GM12892 (cell line): Measurements from ENCODE around the gene TBX20.

Experiments used
- DNase-seq: peaks from one replicate; pipeline ENCODE4 v3.0.0; 2011; ENCODE audit not compliant: insufficient read length
- FAIRE-seq: peaks from 2 replicates; lab custom pipeline; 2011; peaks lifted over from hg19 to GRCh38; lab: Jason Lieb, UNC
- POLR2A ChIP-seq: IDR thresholded peaks from 2 replicates; pipeline ENCODE4 v1.6.1; 2011; ENCODE audit warnings: low read depth, low read length, control low read depth
- POLR2AphosphoS5 ChIP-seq: IDR thresholded peaks from 2 replicates; pipeline ENCODE4 v1.6.1; 2011; ENCODE audit warnings: low read depth, low read length, control low read depth
- TAF1 ChIP-seq: IDR thresholded peaks from 2 replicates; pipeline ENCODE4 v1.6.1; 2011; ENCODE audit warnings: low read depth, mild to moderate bottlenecking, control low read depth, low read length, borderline replicate concordance

The TBX20 gene

GRCh38 chr7:35261476-35262285 lies 7.8 kb upstream of the TBX20 start:
- FAIRE-seq = no peak
- DNase-seq = no peak
- no peak for TF ChIP-seq TAF1
- no peak for TF ChIP-seq POLR2A
- TF ChIP-seq POLR2AphosphoS5 = no peak

GRCh38 chr7:35261041-35261440 lies 7.1 kb upstream of the TBX20 start:
- FAIRE-seq (no peak), DNase-seq (no peak)

GRCh38 chr7:35260246-35260645 lies 6.3 kb upstream of the TBX20 start:
- DNase-seq = no peak
- TF ChIP-seq TAF1 = no peak
- TF ChIP-seq POLR2AphosphoS5 = no peak
- TF ChIP-seq POLR2A = no peak

More at GRCh38 chr7:35261041-35261440, 7.1 kb upstream of the TBX20 start:
- TF ChIP-seq POLR2AphosphoS5 = no peak
- TF ChIP-seq TAF1 = no peak
- TF ChIP-seq POLR2A = no peak

GRCh38 chr7:35259523-35259908 lies 5.6 kb upstream of the TBX20 start:
- no peak for DNase-seq
- no peak for TF ChIP-seq POLR2A
- TF ChIP-seq POLR2AphosphoS5 = no peak
- no peak for TF ChIP-seq TAF1
- no peak for FAIRE-seq

More at GRCh38 chr7:35260246-35260645, 6.3 kb upstream of the TBX20 start:
- FAIRE-seq = no peak

GRCh38 chr7:35258868-35259522 lies 5.1 kb upstream of the TBX20 start:
- TF ChIP-seq POLR2A (no peak), POLR2AphosphoS5 (no peak), TAF1 (no peak)
- DNase-seq (no peak), FAIRE-seq (no peak)

- no peak for DNase-seq
- no peak for FAIRE-seq
- TF ChIP-seq POLR2AphosphoS5 (no peak), POLR2A (no peak)
These were observed 4.4 kb upstream of the TBX20 start for GRCh38 chr7:35258125-35258867.

- FAIRE-seq (no peak), DNase-seq (no peak)
- TF ChIP-seq POLR2AphosphoS5 = no peak
- no peak for TF ChIP-seq POLR2A
- TF ChIP-seq TAF1 = no peak
These were observed 3.6 kb upstream of the TBX20 start for GRCh38 chr7:35257251-35258124.

GRCh38 chr7:35256256-35257175 lies 2.6 kb upstream of the TBX20 start:
- no peak for DNase-seq
- no peak for TF ChIP-seq POLR2A
- TF ChIP-seq POLR2AphosphoS5 = no peak
- no peak for TF ChIP-seq TAF1
- no peak for FAIRE-seq

- TF ChIP-seq POLR2A = no peak
- TF ChIP-seq POLR2AphosphoS5 = no peak
- no peak for TF ChIP-seq TAF1
- FAIRE-seq (no peak), DNase-seq (no peak)
These were observed 1.7 kb upstream of the TBX20 start for GRCh38 chr7:35255443-35256255.
